K562 (cell line): ENCODE measurements around the gene PTRHD1.

Experiments
- ATF1 ChIP-seq, 2 experiments: fragments of 450-650 bp in 1 of 2; IDR thresholded peaks; 2 replicates each; pipeline ENCODE4 v1.6.1; 2016; ENCODE audit warnings: missing compliant biosample characterization in 1 of 2, missing genetic modification characterization in 1 of 2
- CHCHD3 ChIP-seq: fragments of 250-450 bp; sonication (Bioruptor Pico); IDR thresholded peaks from 2 replicates; pipeline ENCODE4 v2.1.2; 2022; ENCODE audit warnings: mild to moderate bottlenecking
- NCOR1 ChIP-seq: fragments of 450-650 bp; IDR thresholded peaks from 2 replicates; pipeline ENCODE4 v1.6.1; 2016; ENCODE audit warnings: mild to moderate bottlenecking, moderate library complexity
- NRF1 ChIP-seq, 2 experiments: fragments of 450-650 bp; IDR thresholded peaks in 1 of 2; conservative IDR thresholded peaks in 1 of 2; 2 replicates each; pipeline ENCODE4 v1.6.1; 2014; ENCODE audit warnings: mild to moderate bottlenecking in 2 of 2
- SMAD1 ChIP-seq: fragments of 150-350 bp; IDR thresholded peaks from 2 replicates; pipeline ENCODE4 v1.6.1; 2014; ENCODE audit warnings: low read length, low read depth; ENCODE audit not compliant: partially characterized antibody
- SMARCA4 ChIP-seq: fragments of 450-650 bp; IDR thresholded peaks from 2 replicates; pipeline ENCODE4 v1.6.1; 2016
- ZNF121 ChIP-seq: sonication (generic); formaldehyde crosslinking; conservative IDR thresholded peaks from 2 replicates; pipeline ENCODE4 v1.8.0; 2022; ENCODE audit warnings: missing genetic modification reagents
- ZNF24 ChIP-seq: fragments of 450-650 bp; IDR thresholded peaks from 2 replicates; pipeline ENCODE4 v1.6.1; 2016
- TF ChIP-seq, protein P1 (sequence below): sonication (generic); formaldehyde crosslinking; IDR thresholded peaks from 2 replicates; pipeline ENCODE4 v1.8.0; 2022; ENCODE audit warnings: mild to moderate bottlenecking, missing genetic modification reagents, borderline replicate concordance

DNA sequence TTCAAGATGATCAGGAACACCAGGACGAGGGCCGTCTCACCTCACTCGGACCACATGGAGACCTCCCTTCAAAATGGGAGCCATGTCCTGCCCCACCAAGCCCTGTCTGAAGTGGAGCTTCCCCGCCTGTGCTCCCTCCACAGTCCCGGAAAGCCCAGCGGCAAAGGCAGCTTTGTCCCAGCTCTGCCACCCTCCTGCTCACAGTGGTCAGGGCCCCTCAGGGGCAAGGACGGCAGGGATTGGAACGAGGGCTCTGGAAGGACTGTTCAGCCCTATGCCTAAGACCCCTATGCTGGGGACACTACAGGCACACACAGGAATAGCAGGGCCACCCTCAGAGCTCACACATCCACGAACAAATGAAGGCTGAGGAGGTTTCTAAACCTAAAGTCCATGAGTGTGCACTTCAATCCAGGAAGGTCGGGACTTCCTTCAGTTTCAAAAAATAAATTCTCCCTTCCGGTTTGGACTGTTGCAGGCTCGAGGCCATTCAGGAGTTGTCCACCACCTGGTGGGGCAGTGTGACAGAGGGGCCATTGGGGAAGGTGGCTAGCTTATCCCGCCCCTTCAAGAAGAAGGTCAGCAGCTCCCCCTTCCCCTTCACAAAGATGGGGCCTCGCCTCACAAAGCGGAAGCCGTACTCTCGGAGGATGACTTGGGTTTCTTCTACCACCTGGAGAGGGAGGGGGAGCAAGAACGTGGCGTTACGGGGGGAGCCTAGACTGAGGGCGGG, 26.4 kb upstream of the PTRHD1 start:
- TF ChIP-seq NCOR1, result no peak
- no peak for TF ChIP-seq SMARCA4
- TF ChIP-seq NRF1 (conservative IDR thresholded peaks at IDR 0.05 in 1 of 2, IDR thresholded peaks at IDR 0.05 in 1 of 2), result no peak
- no peak for TF ChIP-seq ATF1 (CRISPR knock-in tag; IDR thresholded peaks at IDR 0.05)
- TF ChIP-seq ATF1 (tag; IDR thresholded peaks at IDR 0.05), result no peak
- TF ChIP-seq SMAD1, result no peak
- TF ChIP-seq, protein P1, sequence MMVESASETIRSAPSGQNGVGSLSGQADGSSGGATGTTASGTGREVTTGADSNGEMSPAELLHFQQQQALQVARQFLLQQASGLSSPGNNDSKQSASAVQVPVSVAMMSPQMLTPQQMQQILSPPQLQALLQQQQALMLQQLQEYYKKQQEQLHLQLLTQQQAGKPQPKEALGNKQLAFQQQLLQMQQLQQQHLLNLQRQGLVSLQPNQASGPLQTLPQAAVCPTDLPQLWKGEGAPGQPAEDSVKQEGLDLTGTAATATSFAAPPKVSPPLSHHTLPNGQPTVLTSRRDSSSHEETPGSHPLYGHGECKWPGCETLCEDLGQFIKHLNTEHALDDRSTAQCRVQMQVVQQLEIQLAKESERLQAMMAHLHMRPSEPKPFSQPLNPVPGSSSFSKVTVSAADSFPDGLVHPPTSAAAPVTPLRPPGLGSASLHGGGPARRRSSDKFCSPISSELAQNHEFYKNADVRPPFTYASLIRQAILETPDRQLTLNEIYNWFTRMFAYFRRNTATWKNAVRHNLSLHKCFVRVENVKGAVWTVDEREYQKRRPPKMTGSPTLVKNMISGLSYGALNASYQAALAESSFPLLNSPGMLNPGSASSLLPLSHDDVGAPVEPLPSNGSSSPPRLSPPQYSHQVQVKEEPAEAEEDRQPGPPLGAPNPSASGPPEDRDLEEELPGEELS (CRISPR knock-in tag), result no peak
- TF ChIP-seq ZNF121 (CRISPR knock-in tag), result no peak
- TF ChIP-seq ZNF24, result no peak
- no peak for TF ChIP-seq CHCHD3 (CRISPR knock-in tag)
